A673 (cell line): ENCODE data around the gene TNKS1BP1. TPM values are rescaled to one million over a fixed set of nuclear protein-coding genes. Genes with fewer than 3 reads are reported as not detected.

Source experiments
- BruUV-seq: library from RNA; stranded (reverse); fragments of 400-500 nt; replicated peaks from 2 replicates; lab custom pipeline; 2021; lab: Mats Ljungman, UMichigan
- CTCF ChIA-PET: fragments of 300-600 bp; sonication (Branson Sonifier 250); formaldehyde crosslinking; loops from one replicate; lab custom pipeline; 2022; ENCODE audit warnings: antibody characterized with exemption; lab: Charles Lee
- POLR2A ChIA-PET: fragments of 300-600 bp; sonication (Branson Sonifier 250); formaldehyde crosslinking; loops from one replicate; lab custom pipeline; 2022; ENCODE audit warnings: antibody characterized with exemption; ENCODE audit not compliant: low non-redundant PET; lab: Charles Lee
- DNase-seq: peaks from one replicate; pipeline ENCODE4 v3.0.0-alpha.2; 2015; ENCODE audit warnings: low spot score
- H3K27ac ChIP-seq: fragments of 200-600 bp; sonication (generic); 2 replicates; pipeline ENCODE4 v1.5.1; 2016; ENCODE audit warnings: mixed run types, low read depth, mild to moderate bottlenecking, mixed read lengths, antibody characterized with exemption, low read length; ENCODE audit not compliant: poor library complexity, severe bottlenecking
- H3K27me3 ChIP-seq: fragments of 200-600 bp; sonication (generic); replicated peaks from 2 replicates; pipeline ENCODE4 v1.6.1; 2017; ENCODE audit warnings: mixed run types, low read depth, mild to moderate bottlenecking, mixed read lengths, antibody characterized with exemption, low read length; ENCODE audit not compliant: insufficient read depth, poor library complexity
- H3K36me3 ChIP-seq: fragments of 200-600 bp; sonication (generic); 2 replicates; pipeline ENCODE4 v1.6.1; 2016; ENCODE audit warnings: mixed run types, mild to moderate bottlenecking, mixed read lengths, antibody characterized with exemption, low read length; ENCODE audit not compliant: insufficient read depth, poor library complexity, severe bottlenecking
- H3K4me1 ChIP-seq: fragments of 200-600 bp; sonication (generic); 2 replicates; pipeline ENCODE4 v1.6.1; 2017; ENCODE audit warnings: mixed run types, mild to moderate bottlenecking, mixed read lengths, antibody characterized with exemption, low read length; ENCODE audit not compliant: insufficient read depth, poor library complexity, severe bottlenecking
- H3K4me3 ChIP-seq: fragments of 200-600 bp; sonication (generic); 2 replicates; pipeline ENCODE4 v1.5.1; 2016; ENCODE audit warnings: low read depth, mixed run types, mild to moderate bottlenecking, mixed read lengths, low read length; ENCODE audit not compliant: poor library complexity, severe bottlenecking
- H3K9me3 ChIP-seq: fragments of 200-600 bp; sonication (generic); 2 replicates; pipeline ENCODE4 v1.6.1; 2016; ENCODE audit warnings: mixed run types, low read depth, mild to moderate bottlenecking, mixed read lengths, antibody characterized with exemption, low read length; ENCODE audit not compliant: poor library complexity, severe bottlenecking
- CTCF ChIP-seq: fragments of 300-800, 200-600 bp; sonication (generic); conservative IDR thresholded peaks from 2 replicates; pipeline ENCODE4 v1.5.1; 2017; ENCODE audit warnings: low read depth, mild to moderate bottlenecking, antibody characterized with exemption, low read length, moderate library complexity, mixed read lengths
- EZH2 ChIP-seq: fragments of 200-600 bp; sonication (generic); IDR thresholded peaks from 2 replicates; pipeline ENCODE4 v1.6.1; 2017; ENCODE audit warnings: borderline replicate concordance, low read depth, mild to moderate bottlenecking, mixed read lengths, antibody characterized with exemption, low read length; ENCODE audit not compliant: poor library complexity, severe bottlenecking
- intact Hi-C: fragments of 100-400 bp; cut with micrococcal nuclease; formaldehyde crosslinking; loops from one replicate; pipeline ENCODE4 v1.10.0; 2022; ENCODE audit not compliant: unreplicated experiment
- total RNA-seq: library from RNA; stranded (reverse); gene quantifications from 2 replicates; pipeline ENCODE4 v1.2.3, GENCODE V29; 2021

The TNKS1BP1 gene
- total RNA-seq, 1 experiment from 2014 or later = 80.4 TPM

GRCh38 chr11:57336111-57336666 lies 11.4 kb upstream of the TNKS1BP1 start:
- BruUV-seq = TSS peak; percentile 99
- POLR2A ChIA-PET = interaction anchor here (0.5 kb wide), 1 partner anchor 12 kb away, joined by 4 read pairs; no protein-coding TSS in a partner anchor
- H3K27ac ChIP-seq = peak overlapping the region; percentile 93
- no peak for DNase-seq
- no peak for TF ChIP-seq EZH2
- no peak for TF ChIP-seq CTCF
- H3K4me1 ChIP-seq = peaks cover 11% of the 10 kb centered on the region
- H3K36me3 ChIP-seq = peaks cover 35% of the 10 kb centered on the region
- intact Hi-C loops = loop anchor here (5.0 kb wide), 1 partner anchor 331 kb away; the partner anchor contains the start of gene ZDHHC5
- no peaks in the 10 kb centered on the region for H3K9me3 ChIP-seq
- CTCF ChIA-PET = interaction anchor here (0.7 to 2.1 kb wide), 2 partner anchors 10 to 11 kb away, joined by 4 to 5 read pairs; no protein-coding TSS in a partner anchor
- peak overlapping the region; percentile 86 for H3K4me3 ChIP-seq
- H3K27me3 ChIP-seq = no peaks in the 10 kb centered on the region

GRCh38 chr11:57335343-57336110 lies 10.8 kb upstream of the TNKS1BP1 start, which contains the start of gene SSRP1:
Gene SSRP1 (minus strand): TSS chr11:57335892. CDS start chr11:57335121, 771 bp downstream.
- BruUV-seq = no TSS peak
- ChIA-PET CTCF (interaction anchor here (0.7 to 2.1 kb wide), 2 partner anchors 10 kb away, joined by 4 to 5 read pairs; no protein-coding TSS in a partner anchor), POLR2A (interaction anchor here (0.5 kb wide), 1 partner anchor 11 kb away, joined by 4 read pairs; no protein-coding TSS in a partner anchor)
- H3K27ac ChIP-seq = peak within 1 kb of the TSS; percentile 93
- DNase-seq = peak; percentile 97
- H3K9me3 ChIP-seq = no peaks in the 10 kb centered on the region
- peaks cover 11% of the 10 kb centered on the region for H3K4me1 ChIP-seq
- H3K27me3 ChIP-seq = no peaks in the 10 kb centered on the region
- peak within 1 kb of the TSS; percentile 86 for H3K4me3 ChIP-seq
- TF ChIP-seq CTCF (no peak; the same call in 1 of the 2 replicates), EZH2 (no peak)
- intact Hi-C loops = loop anchor here (1.0 to 5.0 kb wide), 2 partner anchors 10 to 332 kb away; partner anchors contain the start of gene ZDHHC5
- peaks cover 41% of the 10 kb centered on the region for H3K36me3 ChIP-seq

DNA sequence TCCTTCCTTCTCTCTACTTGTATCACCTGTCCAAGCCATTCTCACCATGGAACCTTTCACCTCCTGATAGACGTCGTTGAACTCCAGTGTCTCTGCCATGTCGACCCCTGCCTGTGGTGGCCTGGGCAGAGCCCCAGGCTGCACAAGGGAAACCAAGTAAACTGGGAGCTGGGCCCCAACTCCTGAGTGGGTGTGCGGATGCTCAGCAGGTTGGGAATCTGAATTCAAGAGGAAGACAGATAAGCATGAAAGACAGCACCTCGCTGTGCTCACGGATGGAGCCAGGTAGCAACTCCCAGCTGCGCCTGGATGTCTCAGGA lies 10.2 kb upstream of the TNKS1BP1 start:
- Histone ChIP-seq H3K4me1 (peaks cover 11% of the 10 kb centered on the region), H3K9me3 (no peaks in the 10 kb centered on the region), H3K27ac (peak overlapping the region; percentile 93), H3K27me3 (no peaks in the 10 kb centered on the region), H3K36me3 (peaks cover 47% of the 10 kb centered on the region), H3K4me3 (peak overlapping the region; percentile 86)
- CTCF ChIA-PET = interaction anchor here (2.1 kb wide), 1 partner anchor 11 kb away, joined by 5 read pairs; no protein-coding TSS in a partner anchor
- TF ChIP-seq EZH2 (no peak), CTCF (no peak)
- BruUV-seq = no TSS peak
- no peak for DNase-seq
- intact Hi-C loops = loop anchor here (1.0 to 5.0 kb wide), 2 partner anchors 10 to 332 kb away; partner anchors contain the start of gene ZDHHC5
- POLR2A ChIA-PET = no interaction called here
